Thoracic aorta (tissue), 2 donors: Measurements from ENCODE around the gene EML6. TPM values are rescaled to one million over a fixed set of nuclear protein-coding genes. Genes with fewer than 3 reads are reported as not detected.

Source experiments
- ATAC-seq: fragments of 150-250 bp; one replicate; pipeline ENCODE4 v1.8.0; 2017; ENCODE audit warnings: low read depth; ENCODE audit not compliant: insufficient number of reproducible peaks, low FRiP score
- DNase-seq: peaks from one replicate; pipeline ENCODE4 v3.0.0-alpha.2; 2020; ENCODE audit warnings: low spot score
- H3K27ac ChIP-seq, 2 donors: fragments of 200-600 bp; sonication (generic); 1 replicate in 1 of 2; 2 replicates in 1 of 2; pipeline ENCODE4 v1.5.1; 2016; ENCODE audit warnings: mild to moderate bottlenecking in 2 of 2, moderate library complexity in 2 of 2
- H3K27me3 ChIP-seq: fragments of 200-600 bp; sonication (generic); replicated peaks from 2 replicates; pipeline ENCODE4 v1.6.0; 2016; ENCODE audit warnings: mild to moderate bottlenecking; ENCODE audit not compliant: insufficient read depth
- H3K36me3 ChIP-seq: fragments of 200-600 bp; sonication (generic); one replicate; pipeline ENCODE4 v1.5.1; 2016
- H3K4me1 ChIP-seq, 2 donors: fragments of 200-600 bp; sonication (generic); 1 replicate in 1 of 2; 2 replicates in 1 of 2; pipeline versions ENCODE4 v1.5.1 to v1.6.0; 2016; ENCODE audit warnings: low read depth in 2 of 2, mild to moderate bottlenecking in 1 of 2; ENCODE audit not compliant: control insufficient read depth in 1 of 2
- H3K4me3 ChIP-seq: fragments of 200-600 bp; sonication (generic); 2 replicates; pipeline ENCODE4 v1.5.1; 2016; ENCODE audit warnings: mild to moderate bottlenecking
- H3K9me3 ChIP-seq: fragments of 200-600 bp; sonication (generic); 2 replicates; pipeline ENCODE4 v1.5.1; 2016
- total RNA-seq, 2 donors: library from RNA; depleted of rRNA; stranded (reverse); fragments of >200 nt; gene quantifications; one replicate each; pipeline versions ENCODE4 v1.1.0 to v1.2.3, GENCODE V29; 2016
- TF ChIP-seq, protein P1 (sequence below): fragments of 200-600 bp; sonication (generic); IDR thresholded peaks from one replicate; pipeline ENCODE4 v1.5.1; 2019; ENCODE audit warnings: antibody characterized with exemption

The EML6 gene
- total RNA-seq, 2 donors from 2014 or later, result 0.81 to 0.92 TPM

DNA sequence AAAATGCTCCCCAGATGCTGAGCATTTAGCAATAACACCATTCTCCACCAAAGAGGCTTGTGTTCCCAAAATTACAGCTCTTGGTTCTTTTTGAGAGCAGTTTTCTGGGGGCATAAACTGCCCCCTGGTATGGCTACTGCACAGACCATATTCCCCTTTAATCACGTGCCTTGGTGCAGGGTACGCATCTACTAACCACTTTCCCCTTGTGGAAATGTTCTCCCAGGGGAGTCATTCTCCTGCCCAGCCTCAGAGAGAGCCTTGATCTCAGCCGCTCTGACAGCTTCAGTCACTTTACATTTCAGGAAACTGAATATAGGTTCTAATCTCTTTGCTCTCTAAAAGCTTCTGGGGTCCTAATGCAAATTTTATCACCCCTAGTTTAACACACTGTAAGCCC, 44.7 kb upstream of the EML6 start:
- DNase-seq, result no peak

DNA sequence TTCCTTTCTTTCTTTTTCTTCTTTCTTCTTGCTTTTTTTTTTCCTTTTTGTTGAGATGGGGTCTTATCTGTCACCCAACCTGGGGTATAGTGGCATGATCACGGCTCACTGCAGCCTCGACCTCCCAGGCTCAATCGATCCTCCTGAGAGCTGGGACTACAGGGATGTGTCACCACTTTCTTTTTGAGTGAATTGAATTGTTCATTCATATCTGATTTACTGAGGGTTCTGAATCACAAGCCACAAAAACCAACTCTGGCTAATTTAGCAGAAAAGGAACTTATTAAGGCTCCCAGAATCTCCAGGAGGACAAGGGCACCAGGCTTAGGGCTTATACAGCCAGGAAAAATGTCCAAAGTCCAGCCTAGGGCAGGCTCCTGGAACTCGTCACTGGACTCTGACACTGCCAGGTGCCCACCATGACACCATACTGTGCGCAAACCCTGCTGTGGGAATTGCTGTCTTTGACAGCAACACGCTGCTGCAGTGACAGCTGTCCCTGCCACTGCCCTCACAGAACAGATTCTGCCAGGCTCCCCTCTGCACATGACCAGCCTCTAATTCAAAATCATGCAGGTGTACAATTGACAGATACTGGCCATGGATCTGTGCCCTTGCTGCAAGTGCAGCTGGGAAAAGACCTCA, 42.9 kb upstream of the EML6 start:
- no peak for ATAC-seq
- Histone ChIP-seq H3K27me3 (no peaks in the 10 kb centered on the region), H3K36me3 (no peaks in the 10 kb centered on the region), H3K4me3 (no peak overlapping the region), H3K27ac (no peak overlapping the region), H3K4me1 (no peaks in the 10 kb centered on the region), H3K9me3 (no peaks in the 10 kb centered on the region)
- TF ChIP-seq, protein P1, sequence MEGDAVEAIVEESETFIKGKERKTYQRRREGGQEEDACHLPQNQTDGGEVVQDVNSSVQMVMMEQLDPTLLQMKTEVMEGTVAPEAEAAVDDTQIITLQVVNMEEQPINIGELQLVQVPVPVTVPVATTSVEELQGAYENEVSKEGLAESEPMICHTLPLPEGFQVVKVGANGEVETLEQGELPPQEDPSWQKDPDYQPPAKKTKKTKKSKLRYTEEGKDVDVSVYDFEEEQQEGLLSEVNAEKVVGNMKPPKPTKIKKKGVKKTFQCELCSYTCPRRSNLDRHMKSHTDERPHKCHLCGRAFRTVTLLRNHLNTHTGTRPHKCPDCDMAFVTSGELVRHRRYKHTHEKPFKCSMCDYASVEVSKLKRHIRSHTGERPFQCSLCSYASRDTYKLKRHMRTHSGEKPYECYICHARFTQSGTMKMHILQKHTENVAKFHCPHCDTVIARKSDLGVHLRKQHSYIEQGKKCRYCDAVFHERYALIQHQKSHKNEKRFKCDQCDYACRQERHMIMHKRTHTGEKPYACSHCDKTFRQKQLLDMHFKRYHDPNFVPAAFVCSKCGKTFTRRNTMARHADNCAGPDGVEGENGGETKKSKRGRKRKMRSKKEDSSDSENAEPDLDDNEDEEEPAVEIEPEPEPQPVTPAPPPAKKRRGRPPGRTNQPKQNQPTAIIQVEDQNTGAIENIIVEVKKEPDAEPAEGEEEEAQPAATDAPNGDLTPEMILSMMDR, result no peak
- DNase-seq, result no peak

More for the DNA sequence above, 44.7 kb upstream of the EML6 start:
- H3K36me3 ChIP-seq, result no peaks in the 10 kb centered on the region
- H3K27ac ChIP-seq, result no peak overlapping the region
- H3K4me1 ChIP-seq, result peaks cover 0 to 6% of the 10 kb centered on the region in 2 donors
- H3K9me3 ChIP-seq, result no peaks in the 10 kb centered on the region
- no peak overlapping the region for H3K4me3 ChIP-seq
- H3K27me3 ChIP-seq, result no peaks in the 10 kb centered on the region
- TF ChIP-seq, protein P1, result no peak
- no peak for ATAC-seq

DNA sequence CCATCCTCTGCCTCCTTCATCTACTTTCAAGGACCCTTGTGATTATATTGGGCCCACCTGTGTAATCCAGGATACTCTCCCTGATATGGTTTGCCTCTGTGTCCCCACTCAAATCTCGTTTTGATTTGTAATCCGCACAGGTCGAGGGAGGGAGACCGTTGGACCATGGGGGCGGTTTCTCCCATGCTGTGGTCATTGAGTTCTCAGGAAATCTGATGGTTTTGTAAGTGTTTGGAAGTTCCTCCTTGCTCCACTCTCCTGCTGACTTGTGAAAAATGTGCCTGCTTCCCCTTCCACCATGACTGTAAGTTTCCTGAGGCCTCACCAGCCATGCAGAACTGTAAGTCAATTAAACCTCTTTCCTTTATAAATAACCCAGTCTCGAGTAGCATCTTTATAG, 42.0 kb upstream of the EML6 start:
- H3K27me3 ChIP-seq, result no peaks in the 10 kb centered on the region
- no peak for DNase-seq
- ATAC-seq, result no peak
- H3K4me3 ChIP-seq, result no peak overlapping the region
- TF ChIP-seq, protein P1, result no peak
- no peaks in the 10 kb centered on the region for H3K4me1 ChIP-seq
- no peaks in the 10 kb centered on the region for H3K36me3 ChIP-seq
- no peak overlapping the region for H3K27ac ChIP-seq
- H3K9me3 ChIP-seq, result no peaks in the 10 kb centered on the region

DNA sequence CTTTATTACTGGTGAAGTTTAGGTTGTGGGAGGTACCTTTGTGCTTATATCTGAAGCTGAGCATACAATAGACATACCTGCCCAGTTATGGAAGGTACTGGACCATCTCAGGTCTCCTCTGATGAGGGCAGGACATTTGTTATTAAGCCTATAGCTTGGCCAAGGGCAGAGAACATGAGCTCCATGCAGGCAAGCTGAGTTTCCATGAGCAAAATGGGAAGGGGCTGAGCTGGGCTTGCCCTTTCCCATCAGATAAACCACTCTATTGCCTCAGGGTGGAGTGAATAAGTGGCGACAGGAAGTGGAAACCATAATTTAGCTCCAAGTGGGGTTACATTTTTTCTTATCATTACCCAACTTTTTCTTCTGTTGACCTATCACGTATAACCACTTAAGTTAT, 39.9 kb upstream of the EML6 start:
- no peaks in the 10 kb centered on the region for H3K9me3 ChIP-seq
- H3K27me3 ChIP-seq, result no peaks in the 10 kb centered on the region
- TF ChIP-seq, protein P1, result no peak
- H3K27ac ChIP-seq, result no peak overlapping the region
- no peaks in the 10 kb centered on the region for H3K36me3 ChIP-seq
- DNase-seq (no peak), ATAC-seq (no peak)
- H3K4me1 ChIP-seq, result no peaks in the 10 kb centered on the region
- no peak overlapping the region for H3K4me3 ChIP-seq

DNA sequence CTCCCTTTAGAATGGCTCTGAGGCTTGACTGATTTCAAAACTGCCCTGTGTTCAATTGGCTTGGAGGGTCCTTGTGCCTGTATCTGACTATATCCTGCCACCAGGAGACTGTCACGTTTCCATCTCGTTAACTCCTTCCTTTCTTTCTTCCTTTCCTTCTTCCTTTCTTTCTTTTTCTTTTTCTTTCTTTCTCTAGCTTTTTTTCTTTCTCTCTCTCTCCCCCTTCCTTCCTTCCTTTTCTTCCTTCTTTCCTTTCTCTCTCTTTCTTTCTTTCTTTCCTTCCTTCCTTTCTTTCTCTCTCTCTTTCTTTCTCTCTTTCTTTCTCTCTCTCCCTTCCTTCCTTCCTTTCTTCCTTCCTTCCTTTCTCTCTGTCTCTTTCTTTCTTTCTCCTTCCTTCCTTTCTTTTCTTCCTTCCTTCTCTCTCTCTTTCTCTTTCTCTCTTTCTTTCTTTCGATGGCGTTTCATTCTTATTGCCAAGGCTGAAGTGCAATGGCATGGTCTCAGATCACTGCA, 38.1 kb upstream of the EML6 start:
- ATAC-seq (no peak), DNase-seq (no peak)
- H3K27me3 ChIP-seq, result no peaks in the 10 kb centered on the region

More for the DNA sequence above, 38.1 kb upstream of the EML6 start:
- no peaks in the 10 kb centered on the region for H3K36me3 ChIP-seq
- H3K27ac ChIP-seq, result no peak overlapping the region
- TF ChIP-seq, protein P1, result no peak
- H3K4me1 ChIP-seq, result no peaks in the 10 kb centered on the region
- no peaks in the 10 kb centered on the region for H3K9me3 ChIP-seq
- no peak overlapping the region for H3K4me3 ChIP-seq
